NCI-H460 (cell line): ENCODE results near the gene C1orf198. TPM values are rescaled to one million over a fixed set of nuclear protein-coding genes. Genes with fewer than 3 reads are reported as not detected.
A peak's percentile ranks its signal among the peaks of the same experiment; 100 is the strongest.

ENCODE experiments used
- DNase-seq: peaks from one replicate; pipeline ENCODE4 v3.0.0-alpha.2; 2016; ENCODE audit warnings: low read depth; ENCODE audit errors: extremely low read depth
- total RNA-seq: library from RNA; depleted of rRNA; stranded (reverse); fragments of >200 nt; shearing (Covaris generic); gene quantifications from 2 replicates; pipeline ENCODE4 v1.2.3, GENCODE V29; 2014

The C1orf198 gene
- total RNA-seq, 1 experiment from 2014 or later, result 30.8 TPM

DNA sequence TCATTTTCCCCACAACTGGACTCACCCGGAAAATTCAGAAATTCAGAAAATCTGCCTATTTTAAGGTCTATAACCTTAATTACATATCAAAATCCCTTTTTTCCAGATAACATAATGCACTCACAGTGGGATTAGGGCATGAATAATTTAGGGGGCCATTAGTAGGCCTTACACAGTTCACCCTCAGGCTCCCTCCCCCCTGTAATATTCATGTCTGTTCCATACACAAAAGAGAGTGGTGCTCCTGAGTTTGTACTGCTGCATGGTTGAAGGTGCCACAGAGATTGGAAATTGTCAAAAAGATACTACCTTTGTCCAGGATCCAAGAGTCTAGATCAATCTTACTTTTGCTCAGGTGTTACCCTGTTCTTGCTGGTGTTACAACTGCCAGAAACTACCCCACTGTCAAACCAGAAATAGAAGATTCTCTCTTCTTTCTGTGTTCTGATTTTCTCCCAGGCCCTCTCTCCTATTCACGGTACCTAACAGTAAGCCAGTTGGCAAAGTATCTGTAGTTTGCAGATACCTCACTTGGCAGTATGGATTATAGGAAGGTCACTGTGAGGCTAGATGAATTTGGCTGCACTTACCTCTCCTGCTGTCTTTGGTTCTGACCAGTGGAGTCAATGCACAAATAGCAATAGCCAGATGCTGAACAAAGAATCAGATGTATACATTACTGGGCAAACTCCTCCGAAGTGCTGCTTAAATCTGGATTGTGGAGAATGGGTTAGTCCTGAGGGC is 53.2 kb downstream of the C1orf198 start:
- DNase-seq, result no peak

DNA sequence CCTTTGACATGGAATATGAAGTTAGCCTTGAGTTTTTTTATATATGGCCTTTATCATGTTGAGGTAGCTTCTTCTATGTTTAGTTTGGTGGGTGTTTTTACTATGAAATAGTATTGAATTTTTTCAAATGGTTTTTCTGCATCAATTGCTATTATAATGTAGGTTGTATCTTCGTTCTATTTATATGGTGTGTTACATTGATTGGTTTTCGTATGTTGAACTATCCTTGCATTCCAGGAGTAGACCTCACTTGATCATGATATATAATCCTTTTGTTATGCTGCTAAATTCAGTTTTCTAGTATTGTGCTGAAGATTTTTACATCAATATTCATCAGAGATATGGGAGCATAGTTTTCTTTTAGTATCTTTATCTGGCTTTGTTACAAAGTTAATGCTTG is 55.8 kb downstream of the C1orf198 start:
- DNase-seq, result no peak

DNA sequence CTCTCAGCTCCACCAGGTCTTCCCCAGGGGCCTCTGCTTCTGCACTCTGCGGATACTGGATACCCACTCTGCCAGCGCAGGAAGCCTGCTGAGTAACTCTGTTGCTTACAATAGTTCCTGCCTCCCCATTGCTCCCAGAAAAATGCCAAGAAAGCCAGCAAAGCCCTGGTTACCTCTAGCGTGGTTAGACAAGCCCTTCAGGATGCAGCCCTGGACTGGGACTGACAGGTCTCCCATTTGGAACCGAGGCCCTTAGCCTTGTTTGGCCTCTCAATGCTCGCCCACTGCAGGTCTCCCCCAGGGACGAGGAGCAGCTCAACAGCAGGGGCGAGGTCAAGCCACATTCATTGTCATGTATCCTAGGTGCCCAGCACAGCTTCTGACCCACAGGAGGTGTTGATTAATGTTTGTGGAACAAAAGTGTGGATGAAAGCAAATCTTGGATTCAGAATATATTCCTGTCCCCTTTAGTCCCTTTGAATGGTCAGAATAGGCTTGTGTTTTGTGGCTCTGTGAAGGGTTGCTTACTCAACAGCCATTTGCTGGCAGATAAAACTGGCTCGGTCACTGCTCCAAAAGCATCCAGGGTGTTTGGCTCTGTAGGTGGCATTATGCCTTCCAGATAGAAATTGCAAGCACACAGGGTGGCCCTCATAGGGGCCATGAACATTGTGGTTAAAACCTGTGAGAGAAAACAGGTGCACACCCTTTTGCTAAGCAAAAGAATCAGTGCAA is 58.9 kb downstream of the C1orf198 start:
- DNase-seq, result no peak

DNA sequence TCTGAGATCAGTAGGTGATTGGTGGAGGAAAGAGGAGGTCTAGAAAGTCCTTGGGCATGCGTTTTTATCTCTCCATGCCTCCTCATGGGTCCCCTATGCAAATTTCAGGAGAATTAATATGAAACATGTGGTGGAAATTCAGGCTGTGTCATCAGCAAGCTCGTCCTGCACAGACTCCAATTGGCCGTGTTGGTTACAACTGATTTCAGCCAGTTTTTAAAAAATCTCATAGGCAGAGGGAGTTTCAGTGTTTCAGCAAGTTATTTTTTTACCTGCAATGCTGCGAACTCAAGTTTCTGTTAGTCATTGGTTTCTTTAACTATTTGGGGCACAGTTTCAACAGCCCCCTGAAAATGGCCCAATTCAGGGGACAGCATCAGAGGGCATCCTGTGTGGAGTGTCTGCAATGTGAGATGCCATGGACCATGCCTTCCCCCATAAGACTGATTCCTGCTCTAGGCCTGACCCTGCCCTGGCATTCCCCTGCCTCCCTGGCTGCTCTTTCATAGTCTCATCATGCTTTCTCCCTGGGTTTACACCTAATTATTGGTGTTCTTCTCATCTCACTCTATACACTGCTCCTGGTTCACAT is 59.9 kb downstream of the C1orf198 start:
- DNase-seq, result no peak

DNA sequence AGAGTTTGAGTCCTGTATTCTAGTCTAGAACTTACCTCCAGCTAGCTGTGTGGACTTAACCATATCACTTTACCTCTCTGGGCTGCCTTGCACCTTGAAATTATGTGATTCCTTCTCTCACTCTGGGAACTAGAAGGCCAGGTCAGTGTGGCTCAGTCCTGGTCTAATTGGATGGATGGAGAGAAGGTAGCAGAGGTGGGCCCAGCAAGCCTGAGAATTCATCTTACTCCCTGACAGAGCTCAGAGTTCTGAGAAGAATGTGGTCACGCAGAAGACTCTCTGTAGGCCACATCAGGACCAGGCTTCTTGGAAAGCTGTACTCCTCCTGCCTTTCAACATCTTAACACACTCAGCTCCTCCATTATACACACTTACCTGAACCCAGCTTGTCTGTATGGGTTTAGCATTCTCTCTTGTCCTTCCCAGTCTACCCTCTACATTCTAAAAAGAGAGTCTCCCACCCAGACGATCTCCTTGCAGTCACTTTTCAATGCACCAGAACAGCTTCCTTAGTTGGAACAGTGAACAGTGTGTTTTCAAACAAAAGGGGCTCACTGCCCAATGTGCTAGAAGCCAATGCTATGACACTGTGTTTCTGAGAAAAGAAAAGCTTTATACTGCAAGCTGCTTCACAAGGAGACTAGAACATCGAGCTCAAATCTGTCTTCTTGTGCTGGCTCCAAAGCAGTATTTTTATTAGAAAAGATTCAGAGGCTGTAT is 60.6 kb downstream of the C1orf198 start:
- no peak for DNase-seq

DNA sequence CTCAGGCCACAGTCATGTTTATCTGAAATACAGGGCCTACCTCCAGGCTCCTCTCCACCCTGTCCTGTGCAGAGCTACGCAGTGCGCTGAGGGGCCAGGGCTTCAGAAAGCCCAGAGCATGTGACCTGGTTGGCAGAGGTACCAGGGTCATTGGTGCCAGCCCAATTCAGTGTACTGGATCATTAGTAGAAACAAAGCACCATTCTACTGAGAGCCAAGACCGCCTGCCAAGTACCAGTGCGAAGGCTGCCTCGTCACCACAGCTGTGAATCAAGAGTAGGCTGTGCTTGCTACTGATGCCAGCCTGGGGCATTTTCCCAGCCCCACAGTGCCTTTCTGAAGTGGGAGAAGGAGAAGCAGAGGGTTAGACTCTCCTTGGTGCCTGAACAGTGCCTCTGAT is 61.3 kb downstream of the C1orf198 start:
- DNase-seq, result no peak

DNA sequence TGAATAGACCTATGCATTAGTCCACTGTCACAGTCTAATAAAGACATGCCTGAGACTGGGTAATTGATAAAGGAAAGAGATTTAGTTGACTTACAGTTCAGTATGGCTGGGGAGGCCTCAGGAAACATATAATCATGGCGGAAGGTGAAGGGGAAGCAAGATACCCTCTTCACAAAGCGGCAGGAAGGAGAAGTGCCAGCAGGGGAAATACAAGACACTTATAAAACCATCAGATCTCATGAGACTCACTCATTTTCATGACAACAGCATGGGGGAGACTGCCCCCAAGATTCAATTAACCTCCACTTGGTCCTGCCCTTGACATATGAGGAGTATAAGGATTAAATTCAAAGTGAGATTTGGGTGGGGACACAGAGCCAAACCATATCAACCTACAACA is 61.8 kb downstream of the C1orf198 start:
- no peak for DNase-seq

DNA sequence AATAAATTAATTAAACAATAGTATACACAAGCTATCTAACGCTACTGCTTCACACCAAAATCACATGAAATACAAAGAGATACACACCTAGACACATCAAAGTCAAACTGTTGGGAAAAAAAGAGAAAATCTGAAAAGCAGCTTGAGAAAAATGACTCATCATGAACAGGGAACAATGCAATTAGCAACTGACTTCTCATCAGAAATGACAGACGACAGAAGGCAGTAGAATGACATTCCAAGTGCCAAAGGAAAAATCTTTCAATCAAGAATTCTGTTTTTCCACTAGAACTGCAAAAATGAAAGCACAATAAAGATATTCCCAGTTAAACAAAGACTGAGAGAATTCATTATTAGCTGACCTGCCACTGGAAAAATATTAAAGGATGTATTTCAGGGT is 63.9 kb downstream of the C1orf198 start:
- no peak for DNase-seq

DNA sequence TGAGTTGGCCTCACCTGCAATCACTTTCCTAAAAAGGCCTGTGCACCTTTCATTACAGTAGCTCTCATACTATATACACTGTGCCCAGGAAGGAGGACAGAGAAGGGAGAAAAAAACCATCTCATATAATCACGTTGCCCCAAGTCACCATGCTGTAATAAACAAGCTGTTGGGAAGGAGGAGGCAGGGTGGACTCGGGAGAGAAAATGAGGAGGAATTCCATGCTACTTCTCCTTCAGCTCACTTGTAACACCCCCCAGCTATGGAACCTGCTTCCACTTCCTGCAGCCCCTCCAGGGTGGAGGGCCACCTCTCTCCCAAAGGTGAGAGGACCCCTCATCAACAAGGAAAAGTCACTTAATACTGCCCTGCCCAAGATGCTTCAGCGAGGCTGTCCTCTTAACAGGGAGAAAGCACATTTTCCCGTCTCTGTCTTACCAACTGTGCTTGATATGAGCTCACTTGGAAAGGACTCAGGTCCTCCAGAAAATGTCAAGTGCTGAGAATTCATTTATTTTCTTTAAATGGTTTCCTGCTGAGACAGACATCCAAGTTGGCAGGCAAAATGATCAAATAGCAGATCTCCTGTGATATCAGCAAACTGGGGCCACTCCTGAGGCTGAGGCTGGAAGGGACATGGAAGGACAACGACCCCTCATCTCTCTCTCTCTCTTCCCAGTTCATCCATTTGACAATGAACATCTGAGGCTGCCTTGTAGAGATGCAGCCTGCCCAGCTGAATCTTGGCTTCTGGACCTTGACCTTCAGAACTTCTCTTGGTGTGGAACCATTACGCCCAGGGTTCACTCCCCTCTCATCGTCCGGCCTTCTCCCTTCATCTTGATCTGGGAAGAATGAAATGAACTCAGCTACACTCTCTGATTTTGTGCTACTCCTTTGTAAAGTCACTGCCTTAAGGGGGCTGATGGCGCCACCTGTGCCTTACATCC is 67.2 kb downstream of the C1orf198 start:
- DNase-seq, result no peak

DNA sequence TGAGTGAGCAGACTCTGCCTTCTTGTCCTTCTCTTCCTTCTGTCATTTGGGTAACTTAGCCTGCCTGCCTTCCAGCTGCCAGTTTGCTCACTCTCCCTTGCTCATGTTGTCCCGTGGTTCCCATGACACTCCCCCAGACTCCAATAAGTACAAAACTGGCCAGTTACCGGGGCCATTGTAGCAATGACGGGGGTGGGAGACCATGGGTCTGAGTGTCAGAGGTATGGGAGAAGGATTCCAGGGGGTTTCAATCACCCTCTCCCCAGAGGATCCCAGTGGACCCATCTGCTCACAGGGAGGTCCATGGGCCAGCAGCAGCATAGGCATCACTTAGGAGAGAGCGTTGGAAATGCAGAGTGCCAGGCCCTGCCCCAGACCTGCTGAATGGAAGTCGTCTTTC is 69.8 kb downstream of the C1orf198 start:
- no peak for DNase-seq

DNA sequence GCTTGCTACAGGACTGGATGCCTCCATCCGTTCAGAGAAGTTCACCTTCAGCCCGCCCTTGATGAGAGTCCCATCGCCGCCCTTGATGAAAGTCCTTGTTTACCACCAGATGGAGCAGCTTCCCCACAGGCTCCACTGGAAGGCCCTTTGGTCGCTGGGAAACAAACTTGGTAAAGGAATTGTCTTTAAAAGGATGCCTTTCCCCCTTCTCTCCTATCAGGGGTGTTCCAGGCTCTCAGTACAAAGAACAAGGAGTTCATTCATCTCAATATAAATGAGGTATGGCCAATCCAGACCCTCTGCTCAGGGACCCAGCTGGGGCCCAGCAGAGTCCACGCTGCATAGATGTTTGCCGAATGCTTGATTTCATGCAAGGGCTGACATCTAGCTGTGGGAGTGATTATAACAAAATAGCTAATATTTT is 70.4 kb downstream of the C1orf198 start:
- peak; percentile 59 for DNase-seq

DNA sequence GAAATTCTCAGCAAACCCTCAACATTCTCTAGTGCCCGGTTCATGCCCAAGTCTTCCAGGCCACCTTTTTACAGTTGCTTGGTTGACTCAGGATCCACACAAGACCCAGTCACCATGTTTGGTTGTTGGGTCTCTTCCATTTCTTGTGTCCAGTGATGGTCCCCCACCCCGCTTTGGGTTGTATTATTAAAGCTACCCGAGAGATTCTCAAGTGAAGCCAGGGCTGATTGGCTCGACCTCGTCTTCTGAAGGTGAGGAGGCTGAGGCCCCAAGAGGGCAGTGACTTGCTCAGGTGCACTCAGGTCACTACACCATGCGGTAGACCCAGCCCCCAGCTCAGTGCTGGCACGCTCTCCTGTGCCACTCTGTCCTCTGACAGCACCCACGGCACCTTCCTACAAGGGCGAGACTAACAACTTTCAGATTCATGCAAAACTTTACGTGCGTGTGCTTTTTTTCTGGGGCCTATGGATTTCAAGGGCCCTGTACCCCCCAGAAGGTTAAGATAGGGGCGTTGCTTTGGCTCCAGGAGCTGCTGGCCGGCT is 70.9 kb downstream of the C1orf198 start:
- DNase-seq, result no peak

DNA sequence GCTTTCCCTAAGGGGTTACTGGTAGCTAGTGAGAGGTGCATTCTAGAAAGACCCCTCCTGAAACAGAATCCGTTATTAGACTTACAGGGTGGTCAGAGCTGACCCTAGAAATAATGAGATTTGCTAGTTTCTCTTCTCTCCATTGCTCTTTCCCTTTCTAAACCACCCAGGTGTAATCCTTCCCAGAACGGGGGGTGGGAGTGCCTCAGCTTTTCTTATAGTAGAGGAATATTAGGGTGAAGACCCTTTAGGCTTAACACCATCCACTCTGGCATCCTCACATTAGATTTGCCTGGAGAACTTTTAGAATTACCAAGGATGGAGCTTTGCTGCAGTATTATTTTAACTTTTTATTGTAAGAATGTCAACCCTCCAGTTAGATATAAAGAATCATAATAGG is 71.7 kb downstream of the C1orf198 start:
- DNase-seq, result no peak

DNA sequence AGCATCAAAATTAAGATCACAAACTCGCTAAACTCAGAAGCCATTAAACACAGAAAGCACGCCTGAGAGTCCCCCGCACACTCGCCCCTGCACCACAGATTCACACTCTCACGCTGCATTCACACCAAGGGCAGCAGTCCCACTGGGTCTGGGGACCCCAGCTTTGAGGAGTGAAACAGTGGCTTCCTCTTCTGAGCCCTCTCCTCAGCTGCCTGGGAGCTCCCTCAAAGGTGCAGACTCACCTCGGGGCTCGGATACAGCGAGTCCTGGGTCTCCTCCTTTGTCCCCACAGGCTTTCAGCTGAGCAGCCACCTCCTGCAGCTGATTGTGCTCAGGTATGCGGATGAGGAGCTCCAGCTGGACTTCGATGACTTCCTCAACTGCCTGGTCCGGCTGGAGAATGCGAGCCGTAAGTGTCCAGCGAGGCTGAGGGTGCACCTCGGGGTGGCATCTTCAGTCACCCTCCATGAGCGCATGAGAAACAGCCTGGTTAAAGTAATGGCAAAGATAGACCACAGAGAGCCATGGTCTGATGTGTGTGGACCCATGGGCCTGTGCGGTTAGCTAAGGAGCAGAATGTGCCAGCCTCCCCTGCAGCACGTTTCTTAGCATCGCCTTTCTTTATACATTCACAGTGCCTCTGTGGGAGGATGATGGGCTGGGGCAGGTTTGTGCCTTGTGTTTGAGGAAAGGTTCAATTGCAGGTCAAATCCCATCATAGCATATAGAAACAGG is 73.3 kb downstream of the C1orf198 start:
- no peak for DNase-seq

DNA sequence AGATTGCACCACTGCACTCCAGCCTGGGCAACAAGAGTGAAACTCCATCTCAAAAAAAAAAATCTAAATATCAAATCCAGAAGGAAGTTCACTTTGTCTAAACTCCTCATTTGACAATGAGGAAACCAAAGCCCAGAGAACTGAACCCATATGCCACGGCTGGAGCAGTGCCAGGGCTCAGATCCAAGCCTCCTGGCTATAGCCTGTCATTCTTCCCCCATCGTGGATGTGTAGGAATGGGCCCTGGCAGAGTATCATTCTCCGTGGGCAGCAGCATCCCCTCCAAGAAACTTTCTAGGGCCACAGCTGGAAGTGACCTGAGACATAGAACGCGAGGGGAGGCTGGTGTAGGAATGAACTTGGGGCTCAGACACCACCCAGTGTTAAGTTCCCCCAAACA is 73.9 kb downstream of the C1orf198 start:
- DNase-seq, result no peak

DNA sequence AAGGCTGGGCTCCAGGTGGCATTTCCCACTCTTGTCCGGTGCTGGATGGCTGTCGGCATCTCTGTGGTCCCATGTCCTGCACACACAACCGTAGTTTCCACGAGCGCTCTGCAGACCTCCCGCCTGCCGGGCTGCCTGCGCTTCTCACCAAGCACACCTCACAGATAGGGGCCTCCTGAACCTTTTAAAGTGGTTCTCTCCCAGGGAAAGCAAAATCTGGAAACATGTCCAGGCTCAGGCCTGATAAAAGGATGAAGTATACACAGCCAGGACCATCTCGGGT is 74.9 kb downstream of the C1orf198 start:
- DNase-seq, result no peak

DNA sequence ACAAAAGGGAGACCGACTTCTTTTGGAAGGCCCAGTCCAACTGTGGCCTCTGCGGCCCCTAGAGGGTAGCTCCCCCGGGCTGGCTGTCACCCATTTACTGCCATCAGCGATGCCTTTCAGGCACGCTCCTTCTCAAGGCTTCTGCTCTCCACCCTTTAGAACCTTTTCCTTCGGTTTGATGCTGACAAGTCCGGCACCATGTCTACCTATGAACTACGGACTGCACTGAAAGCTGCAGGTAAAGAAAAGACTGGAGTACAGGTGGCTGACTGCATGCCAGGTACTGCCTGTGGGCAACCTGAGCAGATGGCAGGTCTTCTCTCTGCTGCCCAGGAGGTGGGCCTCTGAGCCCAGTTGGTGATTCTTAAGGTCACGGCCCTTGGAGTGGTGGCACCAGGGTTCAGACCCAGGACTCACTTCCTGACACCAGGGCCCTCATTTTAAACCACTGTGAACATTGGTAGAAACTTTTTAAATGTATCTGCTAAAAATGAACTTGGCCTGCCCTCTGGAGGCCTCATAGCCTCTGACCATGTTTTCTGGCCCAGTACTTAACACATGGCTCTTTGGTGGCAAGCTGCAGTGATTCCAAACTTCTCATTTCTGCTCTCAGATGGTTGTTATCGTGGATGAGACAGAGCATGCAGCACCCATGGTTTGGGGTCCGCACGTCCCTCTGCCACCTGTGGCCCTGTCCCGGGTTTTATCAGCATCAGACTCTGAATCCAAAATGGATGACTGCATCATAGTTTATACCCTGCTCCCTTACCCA is 75.4 kb downstream of the C1orf198 start:
- no peak for DNase-seq

DNA sequence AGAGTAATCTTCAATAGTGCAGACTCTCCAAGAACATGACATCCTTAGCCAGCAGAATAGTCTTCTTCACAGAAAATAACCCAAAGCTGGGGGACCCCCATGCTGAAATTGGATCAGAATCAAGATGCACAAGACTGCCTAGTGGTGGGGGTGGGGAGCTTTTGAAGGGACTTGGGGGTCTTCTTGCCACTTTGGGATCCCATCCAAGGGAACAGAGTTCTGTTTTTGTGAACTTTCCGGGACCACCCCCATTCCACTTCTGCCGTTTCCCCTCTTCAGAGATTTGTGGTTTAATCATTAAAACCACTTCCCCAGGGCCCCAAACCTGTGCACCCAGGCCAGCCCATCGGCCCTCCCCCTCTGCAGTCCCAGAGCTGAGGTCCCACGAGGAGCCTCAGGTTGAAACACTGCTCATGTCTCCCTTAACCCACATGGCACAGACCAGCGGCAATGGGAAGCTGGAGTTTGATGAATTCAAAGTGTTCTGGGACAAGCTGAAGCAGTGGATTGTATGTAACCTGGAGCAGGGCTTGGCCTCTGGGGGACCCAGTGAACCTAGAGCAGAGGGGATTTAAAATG is 76.2 kb downstream of the C1orf198 start:
- no peak for DNase-seq
